HepG2 (cell line): ENCODE measurements around the gene TOP3B. TPM values are rescaled to one million over a fixed set of nuclear protein-coding genes. Genes with fewer than 3 reads are reported as not detected.

ENCODE experiments used
- ATAC-seq: fragments of 200-7000 bp; cut with Tn5 transposase; 3 replicates; pipeline ENCODE4 v1.9.1; 2020; ENCODE audit warnings: mild to moderate bottlenecking, moderate library complexity
- BruUV-seq: library from RNA; stranded (reverse); fragments of 400-500 nt; replicated peaks from 2 replicates; lab custom pipeline; 2021; lab: Mats Ljungman, UMichigan
- CTCF ChIA-PET: fragments of 300-600 bp; formaldehyde crosslinking; extraction: SDS; loops from one replicate; lab custom pipeline; 2021; ENCODE audit warnings: low total read pairs, inconsistent platforms, low intra/inter-chr PET ratio; lab: Yijun Ruan, JAX
- POLR2A ChIA-PET: fragments of 350-600 bp; sonication (Branson Sonifier 250); formaldehyde crosslinking; loops from one replicate; lab custom pipeline; 2020; ENCODE audit warnings: antibody characterized with exemption, inconsistent platforms; lab: Yijun Ruan, JAX
- DNase-seq: peaks from one replicate; pipeline ENCODE4 v3.0.0-alpha.2; 2015; ENCODE audit warnings: low spot score
- FAIRE-seq: peaks from 3 replicates; lab custom pipeline; 2011; peaks lifted over from hg19 to GRCh38; lab: Jason Lieb, UNC
- H2AFZ ChIP-seq: one replicate; pipeline ENCODE4 v1.6.1; 2011; ENCODE audit warnings: low read length, inconsistent platforms
- H3K27ac ChIP-seq: fragments of 300-600 bp; 3 replicates; pipeline ENCODE4 v1.8.0; 2011; ENCODE audit warnings: mixed run types, mild to moderate bottlenecking, mixed read lengths, low read length, inconsistent platforms; ENCODE audit not compliant: insufficient read depth; ENCODE audit errors: extremely low read length
- H3K27me3 ChIP-seq, 2 experiments: fragments of 200-600 bp in 1 of 2; 2 replicates in 1 of 2; 3 replicates in 1 of 2; pipeline versions ENCODE4 v1.6.0 to v1.8.0; 2011; ENCODE audit warnings: low read length in 2 of 2, mild to moderate bottlenecking in 2 of 2, moderate library complexity in 2 of 2, inconsistent platforms in 1 of 2; ENCODE audit not compliant: insufficient read depth in 2 of 2, control insufficient read depth in 1 of 2
- H3K36me3 ChIP-seq, 2 experiments: fragments of 200-600 bp in 1 of 2; replicated peaks in 1 of 2; 2 replicates in 1 of 2; 3 replicates in 1 of 2; pipeline versions ENCODE4 v1.5.1 to v1.8.0; 2011; ENCODE audit warnings: low read length in 2 of 2, inconsistent platforms in 1 of 2; ENCODE audit not compliant: insufficient read depth in 2 of 2, control insufficient read depth in 1 of 2
- H3K4me1 ChIP-seq: 2 replicates; pipeline ENCODE4 v1.5.1; 2012; ENCODE audit warnings: low read length, inconsistent platforms; ENCODE audit not compliant: insufficient read depth
- H3K4me2 ChIP-seq: 2 replicates; pipeline ENCODE4 v1.6.0; 2011; ENCODE audit warnings: low read depth, low read length, inconsistent platforms
- H3K4me3 ChIP-seq, 3 experiments: fragments of 200-600 bp in 1 of 3; sonication (generic), shearing (Covaris generic) in 1 of 3; replicated peaks in 1 of 3; 2 replicates each; pipeline ENCODE4 v1.5.1; 2011 to 2016; ENCODE audit warnings: low read length in 3 of 3, inconsistent platforms in 2 of 3, low read depth in 2 of 3, mild to moderate bottlenecking in 2 of 3, control low read depth in 1 of 3, mixed read lengths in 1 of 3; ENCODE audit not compliant: insufficient read depth in 1 of 3
- H3K79me2 ChIP-seq: one replicate; pipeline ENCODE4 v1.6.1; 2011; ENCODE audit warnings: low read length, inconsistent platforms; ENCODE audit not compliant: insufficient read depth
- H3K9ac ChIP-seq: 2 replicates; pipeline ENCODE4 v1.6.0; 2011; ENCODE audit warnings: mild to moderate bottlenecking, low read depth, low read length, inconsistent platforms; ENCODE audit not compliant: insufficient read depth
- H3K9me3 ChIP-seq: 2 replicates; pipeline ENCODE4 v1.5.1; 2012; ENCODE audit warnings: mild to moderate bottlenecking, low read length
- H4K20me1 ChIP-seq: 2 replicates; pipeline ENCODE4 v1.6.0; 2011; ENCODE audit warnings: inconsistent platforms, mild to moderate bottlenecking, low read length, moderate library complexity; ENCODE audit not compliant: insufficient read depth
- CENPT ChIP-seq: sonication (generic); formaldehyde crosslinking; IDR thresholded peaks from 2 replicates; pipeline ENCODE4 v1.8.0; 2022; ENCODE audit warnings: low read depth, mild to moderate bottlenecking, moderate library complexity, missing genetic modification reagents
- EED ChIP-seq: sonication (generic); formaldehyde crosslinking; IDR thresholded peaks from 2 replicates; pipeline ENCODE4 v1.5.0; 2020; ENCODE audit warnings: mild to moderate bottlenecking, missing genetic modification reagents
- ERF ChIP-seq: IDR thresholded peaks from 2 replicates; pipeline ENCODE4 v1.6.1; 2018; ENCODE audit warnings: missing biosample characterization, missing genetic modification reagents
- ETV6 ChIP-seq: sonication (generic); formaldehyde crosslinking; conservative IDR thresholded peaks from 2 replicates; pipeline ENCODE4 v1.4.0; 2020; ENCODE audit warnings: missing genetic modification reagents
- GPN1 ChIP-seq: sonication (generic); formaldehyde crosslinking; IDR thresholded peaks from 2 replicates; pipeline ENCODE4 v1.5.1; 2020; ENCODE audit warnings: missing genetic modification reagents, borderline replicate concordance
- IRF2 ChIP-seq: IDR thresholded peaks from 2 replicates; pipeline ENCODE4 v1.6.1; 2018; ENCODE audit warnings: missing genetic modification reagents, missing compliant biosample characterization
- MATR3 ChIP-seq: sonication (generic); formaldehyde crosslinking; IDR thresholded peaks from 2 replicates; pipeline ENCODE4 v1.4.0; 2020; ENCODE audit warnings: missing genetic modification reagents
- MED8 ChIP-seq: sonication (generic); formaldehyde crosslinking; IDR thresholded peaks from 2 replicates; pipeline ENCODE4 v1.8.1; 2023; ENCODE audit warnings: mild to moderate bottlenecking, missing genetic modification reagents; ENCODE audit not compliant: insufficient replicate concordance
- NFE2 ChIP-seq: sonication (generic); formaldehyde crosslinking; IDR thresholded peaks from 2 replicates; pipeline ENCODE4 v1.4.0; 2020; ENCODE audit warnings: missing genetic modification reagents
- NR2F6 ChIP-seq, 2 experiments: IDR thresholded peaks; 2 replicates each; pipeline ENCODE4 v1.6.1; 2016; ENCODE audit warnings: antibody characterized with exemption in 1 of 2, mild to moderate bottlenecking in 1 of 2
- PCBP2 ChIP-seq: fragments of 200-400 bp; formaldehyde crosslinking; optimal IDR thresholded peaks from 2 replicates; pipeline ENCODE3; 2018; ENCODE audit warnings: low read length, low read depth; ENCODE audit not compliant: poor library complexity, severe bottlenecking
- RAD21 ChIP-seq: fragments of 450-650 bp; formaldehyde crosslinking; IDR thresholded peaks from 2 replicates; pipeline ENCODE4 v1.5.0; 2020; ENCODE audit warnings: mild to moderate bottlenecking
- TEAD2 ChIP-seq: sonication (generic); formaldehyde crosslinking; IDR thresholded peaks from 2 replicates; pipeline ENCODE4 v1.9.0; 2021; ENCODE audit warnings: missing genetic modification reagents
- TOE1 ChIP-seq: sonication (generic); formaldehyde crosslinking; IDR thresholded peaks from 2 replicates; pipeline ENCODE4 v1.4.0; 2020; ENCODE audit warnings: mild to moderate bottlenecking, missing genetic modification reagents
- ZNF354B ChIP-seq: sonication (generic); formaldehyde crosslinking; IDR thresholded peaks from 2 replicates; pipeline ENCODE4 v1.8.0; 2022; ENCODE audit warnings: mild to moderate bottlenecking, missing genetic modification reagents
- ZNF546 ChIP-seq: sonication (generic); formaldehyde crosslinking; conservative IDR thresholded peaks from 2 replicates; pipeline ENCODE4 v1.8.1; 2023; ENCODE audit warnings: mild to moderate bottlenecking, missing genetic modification reagents
- ZNF558 ChIP-seq: sonication (generic); formaldehyde crosslinking; IDR thresholded peaks from 2 replicates; pipeline ENCODE4 v1.9.0; 2022; ENCODE audit warnings: mild to moderate bottlenecking, missing genetic modification reagents, borderline replicate concordance
- ZNF75D ChIP-seq: sonication (generic); formaldehyde crosslinking; IDR thresholded peaks from 2 replicates; pipeline ENCODE4 v1.8.1; 2023; ENCODE audit warnings: missing genetic modification reagents, mild to moderate bottlenecking, borderline replicate concordance
- ZSCAN21 ChIP-seq: sonication (generic); formaldehyde crosslinking; IDR thresholded peaks from 2 replicates; pipeline ENCODE4 v1.8.0; 2022; ENCODE audit warnings: mild to moderate bottlenecking, missing genetic modification reagents, moderate library complexity, borderline replicate concordance
- WGBS: methylation state at CpG from one replicate; pipeline ENCODE4 v1.1.6; 2017; ENCODE audit warnings: low lambda C conversion rate; 5-methylcytosine and 5-hydroxymethylcytosine counted together
- in situ Hi-C: cut with HindIII; loops from 2 replicates; pipeline ENCODE4 v1.10.0; 2017; ENCODE audit warnings: low pct_unique_long_range_greater_than_20kb; ENCODE audit not compliant: extremely low pct_ligation_motif_present
- intact Hi-C: fragments of 100-400 bp; cut with micrococcal nuclease; formaldehyde crosslinking; loops from one replicate; pipeline ENCODE4 v1.10.0; 2022; ENCODE audit not compliant: unreplicated experiment
- polyA plus RNA-seq, 8 experiments: library from polyadenylated mRNA; depleted of rRNA in 3 of 8; stranded (reverse) in 7 of 8; unstranded in 1 of 8; fragments of >200 nt; fragmentation: Illumina TruSeq in 4 of 8; extraction: Trizol in 4 of 8; gene quantifications; 2 replicates each; pipeline versions ENCODE4 v1.2.1 to v1.2.3, GENCODE V29; 2011 to 2016; ENCODE audit warnings: low read depth in 4 of 8, missing spikeins in 1 of 8, mixed read lengths in 1 of 8; ENCODE audit not compliant: insufficient read depth in 1 of 8
- total RNA-seq, 5 experiments: library from RNA; depleted of rRNA; stranded (reverse); fragments of >200 nt; fragmentation: Illumina TruSeq; extraction: Trizol; gene quantifications; 2 replicates each; pipeline ENCODE4 v1.2.3, GENCODE V29; 2016; ENCODE audit warnings: low read depth in 1 of 5
- TF ChIP-seq, protein P1 (sequence below): sonication (generic); formaldehyde crosslinking; IDR thresholded peaks from 2 replicates; pipeline ENCODE4 v1.5.1; 2020; ENCODE audit warnings: missing genetic modification reagents, mild to moderate bottlenecking, borderline replicate concordance

The TOP3B gene
- total and polyA plus RNA-seq, 2 of the 13 experiments (the other 11 are each of a cell fraction or from before 2014, with no cell fraction given): 28.5 to 29.7 TPM

DNA sequence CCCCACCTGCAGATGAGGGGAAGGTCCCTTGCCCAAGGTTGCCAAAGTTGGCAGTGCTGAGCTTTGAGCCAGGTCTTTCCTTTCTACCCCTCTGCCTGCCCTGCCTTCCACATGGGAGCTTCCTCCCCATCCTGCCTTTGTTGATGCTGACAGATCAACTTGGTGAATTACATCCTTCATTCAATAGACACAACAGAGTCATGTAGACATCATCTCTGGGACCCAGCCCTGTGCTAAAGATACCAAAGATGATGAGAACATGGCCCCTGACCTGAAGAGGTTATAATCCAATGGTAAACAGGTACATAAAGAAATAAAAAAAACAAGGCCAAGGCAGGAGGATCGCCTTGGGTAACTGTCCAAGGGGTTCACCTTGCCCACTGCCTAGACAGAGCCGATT, 72.7 kb downstream of the TOP3B start:
- no peaks in the 10 kb centered on the region for H3K9me3 ChIP-seq
- no peaks in the 10 kb centered on the region for H3K36me3 ChIP-seq
- TF ChIP-seq ZNF354B (CRISPR knock-in tag) (no peak), ZNF558 (no peak), RAD21 (CRISPR knock-in tag) (no peak), ZNF546 (CRISPR knock-in tag) (no peak), IRF2 (CRISPR knock-in tag) (no peak), ZSCAN21 (CRISPR knock-in tag) (no peak), TOE1 (CRISPR knock-in tag) (no peak), TEAD2 (CRISPR knock-in tag) (no peak), NFE2 (CRISPR knock-in tag) (no peak), MATR3 (CRISPR knock-in tag) (no peak), NR2F6 (IDR thresholded peaks at IDR 0.05) (no peak), NR2F6 (CRISPR knock-in tag; IDR thresholded peaks at IDR 0.05) (no peak), EED (no peak), ZNF75D (CRISPR knock-in tag) (no peak), PCBP2 (no peak), ETV6 (no peak), CENPT (no peak), MED8 (CRISPR knock-in tag) (no peak), GPN1 (no peak), ERF (no peak)
- TF ChIP-seq, protein P1, sequence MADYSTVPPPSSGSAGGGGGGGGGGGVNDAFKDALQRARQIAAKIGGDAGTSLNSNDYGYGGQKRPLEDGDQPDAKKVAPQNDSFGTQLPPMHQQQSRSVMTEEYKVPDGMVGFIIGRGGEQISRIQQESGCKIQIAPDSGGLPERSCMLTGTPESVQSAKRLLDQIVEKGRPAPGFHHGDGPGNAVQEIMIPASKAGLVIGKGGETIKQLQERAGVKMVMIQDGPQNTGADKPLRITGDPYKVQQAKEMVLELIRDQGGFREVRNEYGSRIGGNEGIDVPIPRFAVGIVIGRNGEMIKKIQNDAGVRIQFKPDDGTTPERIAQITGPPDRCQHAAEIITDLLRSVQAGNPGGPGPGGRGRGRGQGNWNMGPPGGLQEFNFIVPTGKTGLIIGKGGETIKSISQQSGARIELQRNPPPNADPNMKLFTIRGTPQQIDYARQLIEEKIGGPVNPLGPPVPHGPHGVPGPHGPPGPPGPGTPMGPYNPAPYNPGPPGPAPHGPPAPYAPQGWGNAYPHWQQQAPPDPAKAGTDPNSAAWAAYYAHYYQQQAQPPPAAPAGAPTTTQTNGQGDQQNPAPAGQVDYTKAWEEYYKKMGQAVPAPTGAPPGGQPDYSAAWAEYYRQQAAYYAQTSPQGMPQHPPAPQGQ (CRISPR knock-in tag): no peak
- H3K9ac ChIP-seq: no peak overlapping the region
- ATAC-seq (no peak), DNase-seq (no peak), FAIRE-seq (no peak)
- no peaks in the 10 kb centered on the region for H4K20me1 ChIP-seq
- in situ Hi-C loops (no loop called here), intact Hi-C loops (no loop called here)
- H3K4me3 ChIP-seq: no peak overlapping the region
- H3K27me3 ChIP-seq: no peaks in the 10 kb centered on the region
- H3K27ac ChIP-seq: no peak overlapping the region
- ChIA-PET CTCF (no interaction called here), POLR2A (no interaction called here)
- H2AFZ ChIP-seq: no peak overlapping the region
- BruUV-seq: no TSS peak
- H3K4me2 ChIP-seq: no peak overlapping the region
- WGBS: 25% methylated on average over 2 of the region's 2 CpGs
- no peaks in the 10 kb centered on the region for H3K79me2 ChIP-seq
- H3K4me1 ChIP-seq: no peaks in the 10 kb centered on the region
